GM21367 (cell line): ENCODE data around the gene TBC1D9B.

Experiments used
- ATAC-seq: cut with Tn5 transposase; IDR thresholded peaks from one replicate; pipeline ENCODE4 v1.9.1; 2021; ENCODE audit not compliant: unreplicated experiment

Gene TBC1D9B

GRCh38 chr5:179907556-179908324 is at the start of gene TBC1D9B:
TSS of gene TBC1D9B (minus strand) at chr5:179907897. CDS start at chr5:179907821, 76 bp downstream.
- peak; percentile 82 for ATAC-seq

- no peak for ATAC-seq
Observed at GRCh38 chr5:179955630-179956029, 47.9 kb upstream of the TBC1D9B start.

GRCh38 chr5:179955062-179955461 is 47.4 kb upstream of the TBC1D9B start:
- no peak for ATAC-seq

GRCh38 chr5:179954434-179954833 is 46.7 kb upstream of the TBC1D9B start:
- no peak for ATAC-seq

- no peak for ATAC-seq
Observed at GRCh38 chr5:179953987-179954386, 46.3 kb upstream of the TBC1D9B start.

GRCh38 chr5:179936976-179937681 is 29.4 kb upstream of the TBC1D9B start:
- no peak for ATAC-seq

GRCh38 chr5:179930788-179931473 is 23.2 kb upstream of the TBC1D9B start:
- ATAC-seq, result no peak

- ATAC-seq, result no peak
Observed at GRCh38 chr5:179927824-179928223, 20.1 kb upstream of the TBC1D9B start.

DNA sequence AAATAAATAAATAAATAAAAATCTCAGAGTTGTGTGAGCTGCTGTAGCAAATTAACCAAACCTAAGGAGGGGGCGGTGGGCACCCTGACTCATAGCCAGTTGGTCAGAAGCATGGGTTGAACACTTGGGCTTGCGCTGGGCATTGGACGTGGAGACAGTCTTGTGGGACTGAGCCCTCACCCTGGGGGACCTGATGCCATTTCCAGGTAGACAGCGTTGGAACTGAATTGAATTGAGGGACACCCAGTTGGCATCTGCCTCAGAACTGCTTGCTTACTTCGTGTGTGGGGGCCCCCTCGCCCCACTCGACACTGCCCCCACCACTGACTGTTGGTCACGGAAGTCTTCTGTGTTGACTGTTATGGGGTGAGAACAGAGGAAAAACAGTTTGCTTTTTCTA is 19.0 kb upstream of the TBC1D9B start:
- ATAC-seq, result no peak

DNA sequence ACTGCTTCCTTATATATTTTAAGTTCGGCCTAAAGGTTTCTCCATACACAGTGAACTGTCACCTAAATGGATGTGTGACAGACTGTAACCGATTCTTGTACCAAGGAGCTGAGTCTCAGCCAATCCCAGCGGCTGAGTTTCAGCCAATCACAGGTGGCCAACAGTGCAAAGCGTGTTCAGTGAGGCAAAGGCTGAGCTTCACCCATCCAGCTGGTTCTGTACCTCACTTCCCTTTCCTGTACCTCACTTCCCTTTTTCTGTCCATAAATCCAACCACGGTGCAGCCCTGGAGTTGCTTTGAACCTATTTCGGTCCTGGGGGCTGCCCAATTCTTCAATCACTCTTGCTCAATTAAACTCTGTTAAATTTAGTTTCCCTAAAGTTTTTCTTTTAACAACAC is 15.7 kb upstream of the TBC1D9B start:
- no peak for ATAC-seq

DNA sequence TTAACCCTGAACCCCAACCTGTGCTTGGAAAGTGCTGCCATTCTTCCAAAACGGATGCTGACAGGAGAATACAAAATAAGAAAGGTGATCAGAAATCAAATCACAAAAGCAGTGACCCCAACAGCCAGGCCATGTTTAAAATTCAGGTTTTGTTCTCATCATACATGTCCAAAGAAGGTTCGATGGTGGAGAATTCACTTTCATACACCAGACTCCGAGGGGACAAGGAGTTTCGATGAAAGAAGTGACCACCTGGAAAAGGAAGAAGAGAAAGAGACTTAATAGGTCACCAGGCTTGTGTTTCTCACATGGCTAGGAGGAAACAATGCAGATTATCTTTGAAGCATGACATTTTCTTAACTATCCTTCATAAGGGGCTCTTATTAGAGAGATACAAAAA is 12.5 kb upstream of the TBC1D9B start:
- no peak for ATAC-seq

DNA sequence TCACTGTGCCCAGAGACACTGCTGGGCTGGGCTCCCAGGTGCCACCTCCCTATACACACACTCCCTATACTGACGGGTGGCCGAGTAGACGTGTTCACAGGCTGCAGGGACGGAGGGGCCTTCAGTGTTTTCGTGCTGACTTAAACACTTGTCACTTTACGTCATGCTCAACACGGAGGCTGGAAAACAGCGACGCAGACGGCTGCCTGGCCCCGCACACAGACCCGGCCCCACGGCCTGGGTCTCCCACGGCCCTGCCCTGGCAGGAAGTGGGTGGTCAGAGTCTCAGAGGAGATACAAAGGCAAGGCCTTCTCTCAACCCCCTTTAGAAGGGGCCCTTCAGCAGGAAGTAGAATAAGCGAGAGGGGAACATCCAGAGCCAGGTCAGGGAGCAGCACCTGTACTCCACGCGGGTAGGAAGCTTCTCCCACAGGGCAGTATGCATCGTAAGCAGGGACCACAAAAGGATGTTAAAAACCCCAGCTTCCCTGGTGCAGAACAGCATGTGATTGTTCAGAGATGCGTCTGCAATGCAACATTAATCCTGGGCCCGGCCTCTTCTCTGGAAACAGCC is 11.9 kb upstream of the TBC1D9B start:
- no peak for ATAC-seq

DNA sequence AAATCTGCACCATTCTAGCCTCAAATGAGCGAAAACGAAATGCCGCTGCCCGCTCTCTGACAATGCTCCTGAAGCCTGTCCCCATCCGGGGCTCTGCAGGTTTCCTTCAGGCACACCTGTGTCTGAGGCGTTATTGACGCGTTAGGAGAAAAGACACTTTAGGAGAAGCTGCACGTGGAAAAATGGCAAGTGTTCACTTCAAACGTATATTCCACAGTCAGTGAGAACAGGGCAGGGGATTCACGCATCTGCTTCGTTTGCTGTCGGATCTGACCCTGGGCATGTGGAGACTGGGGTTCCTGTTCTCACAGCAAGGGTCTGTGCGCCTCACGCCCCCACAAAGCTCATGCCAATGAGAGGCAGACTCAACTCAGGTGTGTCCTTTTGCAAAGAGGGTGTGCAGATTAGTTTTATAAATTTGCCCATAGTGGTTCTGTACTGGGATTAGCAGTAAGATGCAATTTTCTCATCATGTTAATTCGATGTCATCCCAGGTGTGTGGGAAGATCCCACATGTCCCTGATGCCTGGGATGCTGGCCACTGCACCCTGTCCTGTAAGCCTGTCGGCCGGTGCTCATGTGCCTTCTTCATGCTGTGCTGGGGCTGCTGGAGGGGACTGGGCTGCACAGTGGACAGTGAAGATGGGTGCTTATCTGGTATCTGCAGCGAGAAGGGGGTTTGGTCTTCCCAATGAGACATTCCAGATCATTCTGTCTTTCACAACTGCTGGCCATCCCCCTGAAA is 11.2 kb upstream of the TBC1D9B start:
- no peak for ATAC-seq

- ATAC-seq, result no peak
Observed at GRCh38 chr5:179916523-179916922, 8.8 kb upstream of the TBC1D9B start.

DNA sequence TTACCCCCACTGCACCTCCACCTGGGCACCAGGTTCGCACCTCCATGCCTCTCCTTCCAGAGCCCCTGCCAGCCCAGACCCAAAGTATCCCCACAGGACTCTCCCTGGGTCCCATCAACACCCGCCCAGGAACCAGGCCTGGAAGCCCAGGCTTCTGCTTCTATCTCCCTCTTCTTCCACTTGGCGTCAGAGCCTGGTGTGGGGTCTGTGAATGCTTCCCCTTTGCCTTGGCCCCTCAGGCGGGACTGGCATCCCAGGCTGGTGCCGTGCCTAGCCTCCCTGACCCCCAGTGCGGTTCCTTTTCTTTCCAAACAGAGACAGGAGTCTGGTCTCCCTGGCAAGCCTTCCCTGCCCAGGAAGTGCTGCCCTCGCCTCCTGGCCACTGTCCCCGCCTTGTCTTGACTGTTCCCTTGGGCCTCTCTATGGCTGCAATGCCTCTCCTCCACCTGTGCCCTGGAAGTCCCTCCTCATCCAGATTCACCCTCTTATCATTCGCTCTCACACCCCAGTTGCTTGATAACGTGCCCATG is 7.8 kb upstream of the TBC1D9B start:
- ATAC-seq, result no peak

DNA sequence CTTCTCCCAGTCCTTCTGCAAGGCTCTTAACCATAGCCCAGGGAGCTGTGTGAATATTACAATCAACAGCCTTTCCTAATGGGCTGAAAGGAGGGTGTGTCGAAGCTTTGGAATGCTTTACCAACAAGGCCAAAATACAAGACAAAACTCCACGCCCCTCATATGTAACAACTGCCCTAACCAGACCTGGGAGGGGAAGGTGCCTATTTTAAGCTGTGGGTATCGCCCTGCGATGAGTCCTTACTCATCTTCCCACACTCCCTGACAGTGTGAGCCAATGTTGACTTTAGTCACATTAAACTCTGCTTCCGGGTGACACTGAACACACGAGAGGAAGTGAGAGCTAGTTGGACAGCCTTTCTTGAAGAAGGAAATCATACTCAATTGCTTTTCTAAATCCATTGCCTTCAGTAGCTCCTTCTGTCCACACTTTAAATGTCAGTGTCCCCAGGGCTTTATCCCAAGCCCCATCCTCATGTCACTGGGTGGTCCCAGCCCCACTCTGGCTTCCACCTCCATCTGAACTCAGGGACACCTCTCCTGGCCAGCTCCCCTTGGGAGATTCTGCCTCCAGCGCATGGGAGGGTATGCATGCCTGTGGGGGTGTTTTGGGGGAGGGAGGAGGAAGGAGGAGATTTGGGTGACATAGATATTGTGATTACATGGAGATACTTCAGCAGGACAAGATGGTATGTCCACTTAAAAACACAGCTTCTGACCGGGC is 6.5 kb upstream of the TBC1D9B start:
- no peak for ATAC-seq

DNA sequence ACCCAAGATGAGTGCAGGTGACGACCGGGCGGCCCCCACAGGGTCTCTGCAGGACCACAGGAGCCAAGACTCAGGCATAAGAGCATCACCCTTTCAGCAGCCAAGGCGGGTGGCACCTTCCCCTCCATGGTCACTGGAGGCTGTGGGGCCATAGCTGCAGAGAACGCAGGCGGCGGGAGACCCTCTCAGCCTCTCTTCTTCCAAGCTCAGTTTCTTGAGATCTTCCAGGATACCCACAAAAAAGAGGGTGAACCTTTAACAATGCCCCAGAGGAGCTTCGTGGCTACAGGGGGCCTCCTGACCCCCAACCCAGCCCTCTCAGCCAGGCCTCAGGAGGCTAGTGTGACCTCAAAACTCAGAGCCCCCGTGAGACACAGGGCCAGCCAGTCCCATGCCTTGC is 5.8 kb upstream of the TBC1D9B start:
- no peak for ATAC-seq

DNA sequence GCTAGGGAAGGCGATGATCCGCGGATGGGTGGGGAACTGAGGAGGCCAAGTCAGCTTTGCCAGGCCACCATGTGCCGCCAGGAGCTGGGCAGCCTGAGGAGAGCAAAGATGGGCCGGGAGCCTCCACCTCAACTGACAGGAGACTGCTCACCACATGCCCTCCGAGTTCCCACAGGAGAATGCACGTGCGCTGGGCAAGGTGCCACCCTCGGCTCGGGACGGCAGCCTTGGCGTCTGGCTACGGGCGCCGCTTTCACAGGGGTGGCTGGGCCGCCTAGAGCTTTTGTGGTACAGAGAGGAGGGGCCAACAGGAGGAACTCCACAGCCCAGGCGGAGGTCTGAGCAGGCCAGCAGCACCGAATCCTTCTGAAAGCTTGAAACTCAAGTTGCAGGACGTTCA is 5.3 kb upstream of the TBC1D9B start:
- no peak for ATAC-seq

DNA sequence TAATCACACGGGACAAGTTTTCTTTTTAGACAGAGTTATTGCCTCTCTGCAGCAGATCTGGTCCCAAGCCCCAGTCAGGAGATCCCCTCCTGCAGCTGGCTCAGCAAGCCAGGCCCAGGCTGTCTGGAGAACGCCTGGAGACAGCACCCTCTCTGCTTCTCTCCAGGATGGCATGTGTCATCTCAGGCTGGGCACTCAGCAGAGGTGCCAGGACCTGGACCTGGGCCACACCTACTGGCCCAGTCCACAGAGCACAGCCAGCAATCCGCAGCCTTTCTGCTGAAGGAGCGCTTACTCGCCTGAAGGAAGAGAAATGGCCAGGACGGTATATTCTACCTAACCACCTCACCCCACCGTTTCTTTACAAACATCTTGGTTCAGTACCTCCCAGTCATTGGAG is 4.7 kb upstream of the TBC1D9B start:
- no peak for ATAC-seq

DNA sequence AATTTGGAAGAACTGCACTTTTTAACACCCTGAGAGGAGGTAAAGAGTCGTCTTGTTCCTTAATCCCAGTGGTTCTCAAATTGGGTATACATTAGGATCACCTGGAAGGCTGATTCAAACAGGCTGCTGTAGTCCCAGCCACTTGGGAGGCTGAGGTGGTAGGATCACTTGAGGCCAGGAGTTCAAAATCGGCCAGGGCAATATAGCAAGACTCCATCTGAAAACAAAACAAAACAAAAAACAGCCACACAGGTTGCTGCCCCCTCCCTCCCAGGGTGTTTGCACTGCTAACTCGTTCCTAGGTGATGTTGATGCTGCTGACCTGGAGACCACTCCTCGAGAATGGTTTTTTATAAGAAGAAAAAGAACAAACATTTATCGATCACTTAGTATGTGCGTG is 1.5 kb upstream of the TBC1D9B start:
- ATAC-seq, result no peak
